OCI-LY7 (cell line): ENCODE results near the gene POLR1D. TPM values are rescaled to one million over a fixed set of nuclear protein-coding genes. Genes with fewer than 3 reads are reported as not detected.
"Not testable (repeated sequence)": the region's sequence is repeated elsewhere in the genome, so short reads cannot be mapped to it uniquely, and the experiment has no call there.

Experiments used
- BruUV-seq: library from RNA; stranded (reverse); fragments of 400-500 nt; replicated peaks from 2 replicates; lab custom pipeline; 2021; lab: Mats Ljungman, UMichigan
- CTCF ChIA-PET: fragments of 300-600 bp; sonication (Branson Sonifier 250); formaldehyde crosslinking; loops from one replicate; lab custom pipeline; 2022; ENCODE audit warnings: antibody characterized with exemption; ENCODE audit not compliant: unreplicated experiment; lab: Charles Lee
- POLR2A ChIA-PET: fragments of 300-600 bp; sonication (Branson Sonifier 250); formaldehyde crosslinking; loops from one replicate; lab custom pipeline; 2022; ENCODE audit warnings: antibody characterized with exemption; lab: Charles Lee
- DNase-seq: peaks from one replicate; pipeline ENCODE4 v3.0.0-alpha.2; 2015; ENCODE audit warnings: low spot score
- H2AFZ ChIP-seq: fragments of 200-600 bp; sonication (generic), shearing (Covaris generic); 2 replicates; pipeline ENCODE4 v1.6.1; 2014; ENCODE audit warnings: mild to moderate bottlenecking, antibody characterized with exemption, low read length, moderate library complexity
- H3K27ac ChIP-seq: fragments of 200-600 bp; sonication (generic); 2 replicates; pipeline ENCODE4 v1.5.1; 2014; ENCODE audit warnings: mixed run types, low read depth, mild to moderate bottlenecking, moderate library complexity, low read length, inconsistent platforms; ENCODE audit not compliant: poor library complexity, severe bottlenecking
- H3K36me3 ChIP-seq: fragments of 200-600 bp; sonication (generic); 2 replicates; pipeline ENCODE4 v1.6.1; 2014; ENCODE audit warnings: mild to moderate bottlenecking, antibody characterized with exemption, low read length, moderate library complexity, mixed read lengths; ENCODE audit not compliant: insufficient read depth
- H3K4me1 ChIP-seq: fragments of 200-600 bp; sonication (generic); 2 replicates; pipeline ENCODE4 v1.5.1; 2014; ENCODE audit warnings: mild to moderate bottlenecking, low read length; ENCODE audit not compliant: insufficient read depth, poor library complexity, severe bottlenecking
- H3K4me2 ChIP-seq: fragments of 200-600 bp; sonication (generic); 2 replicates; pipeline ENCODE4 v1.6.1; 2014; ENCODE audit warnings: mild to moderate bottlenecking, low read length
- H3K4me3 ChIP-seq: fragments of 200-600 bp; sonication (generic); 2 replicates; pipeline ENCODE4 v1.5.1; 2014; ENCODE audit warnings: mild to moderate bottlenecking, low read depth, low read length; ENCODE audit not compliant: poor library complexity, severe bottlenecking
- H3K79me2 ChIP-seq: fragments of 200-600 bp; sonication (generic); 2 replicates; pipeline ENCODE4 v1.6.1; 2016; ENCODE audit warnings: low read depth, mild to moderate bottlenecking, low read length, moderate library complexity, mixed read lengths; ENCODE audit not compliant: insufficient read depth
- H3K9me2 ChIP-seq: fragments of 200-600 bp; sonication (generic); 2 replicates; pipeline ENCODE4 v1.6.1; 2016; ENCODE audit warnings: mild to moderate bottlenecking, low read length, mixed read lengths; ENCODE audit not compliant: insufficient read depth
- H3K9me3 ChIP-seq: fragments of 200-600 bp; sonication (generic); 2 replicates; pipeline ENCODE4 v1.6.1; 2014; ENCODE audit warnings: mild to moderate bottlenecking, mixed run types, low read length, mixed read lengths
- H4K20me1 ChIP-seq: fragments of 200-600 bp; sonication (generic); 2 replicates; pipeline ENCODE4 v1.6.1; 2014; ENCODE audit warnings: mild to moderate bottlenecking, antibody characterized with exemption, low read length, moderate library complexity, mixed read lengths; ENCODE audit not compliant: insufficient read depth
- CTCF ChIP-seq: fragments of 200-600 bp; sonication (generic); conservative IDR thresholded peaks from 2 replicates; pipeline ENCODE4 v1.5.1; 2014; ENCODE audit warnings: mild to moderate bottlenecking, antibody characterized with exemption, low read length, moderate library complexity, mixed read lengths
- EZH2phosphoT487 ChIP-seq: fragments of 200-600 bp; sonication (generic); IDR thresholded peaks from 2 replicates; pipeline ENCODE4 v1.6.1; 2018; ENCODE audit warnings: low read depth, borderline replicate concordance, mild to moderate bottlenecking, mixed run types, antibody characterized with exemption, low read length, moderate library complexity, mixed read lengths
- intact Hi-C: fragments of 100-400 bp; cut with micrococcal nuclease; formaldehyde crosslinking; loops from one replicate; pipeline ENCODE4 v1.10.0; 2022; ENCODE audit not compliant: unreplicated experiment
- total RNA-seq, 2 experiments: library from RNA; depleted of rRNA in 1 of 2; stranded (reverse); fragments of >200 nt in 1 of 2; shearing (Covaris generic) in 1 of 2; gene quantifications; 2 replicates each; pipeline ENCODE4 v1.2.3, GENCODE V29; 2014 to 2022

The POLR1D gene
- total RNA-seq, 2 experiments from 2014 or later = 115 to 174 TPM

GRCh38 chr13:27625839-27626238, 4.1 kb downstream of the POLR1D start:
- no peak for DNase-seq
- ChIA-PET CTCF (no interaction called here), POLR2A (interaction anchor here (1.1 to 1.6 kb wide), 2 partner anchors 13 to 170 kb away, joined by 3 to 5 read pairs; no protein-coding TSS in a partner anchor)
- BruUV-seq = no TSS peak
- Histone ChIP-seq H3K4me3 (no peak overlapping the region), H3K9me2 (no peaks in the 10 kb centered on the region), H4K20me1 (peaks cover 40% of the 10 kb centered on the region), H3K36me3 (peaks cover 80% of the 10 kb centered on the region), H2AFZ (no peak overlapping the region), H3K79me2 (peaks cover 88% of the 10 kb centered on the region), H3K4me2 (peak overlapping the region; percentile 0; the same call in 1 of the 2 replicates), H3K4me1 (peaks cover 20% of the 10 kb centered on the region), H3K27ac (no peak overlapping the region), H3K9me3 (no peaks in the 10 kb centered on the region)
- TF ChIP-seq EZH2phosphoT487 (no peak), CTCF (no peak)
- intact Hi-C loops = no loop called here

DNA sequence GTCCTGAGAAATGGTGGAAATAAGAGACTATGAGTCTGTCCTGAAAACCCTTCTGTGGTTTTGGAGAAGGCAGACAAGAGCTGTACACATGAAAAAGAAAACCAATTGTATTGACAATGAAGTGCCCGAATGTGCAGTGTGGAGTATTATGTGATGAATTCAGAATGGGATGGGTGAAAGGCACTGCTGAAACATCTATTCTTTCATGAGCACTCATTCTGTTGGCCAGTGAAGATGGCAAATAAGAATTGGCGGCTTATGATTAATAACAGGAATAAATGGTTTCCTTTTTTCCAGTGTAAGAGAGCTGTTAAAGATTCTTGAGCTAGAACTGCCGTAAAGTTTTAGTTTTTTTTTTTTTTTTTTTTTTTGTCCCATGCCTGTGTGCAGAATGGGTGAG, 5.7 kb downstream of the POLR1D start:
- POLR2A ChIA-PET = interaction anchor here (0.6 to 0.9 kb wide), 3 partner anchors 12 to 1991 kb away, joined by 3 read pairs; no protein-coding TSS in a partner anchor
- H3K4me3 ChIP-seq = no peak overlapping the region
- peaks cover 95% of the 10 kb centered on the region for H3K36me3 ChIP-seq
- no peak overlapping the region for H2AFZ ChIP-seq
- no peak overlapping the region for H3K27ac ChIP-seq
- peaks cover 20% of the 10 kb centered on the region for H3K4me1 ChIP-seq
- TF ChIP-seq CTCF (no peak), EZH2phosphoT487 (no peak)
- DNase-seq = no peak
- H4K20me1 ChIP-seq = peaks cover 38% of the 10 kb centered on the region
- H3K9me2 ChIP-seq = no peaks in the 10 kb centered on the region
- no peak overlapping the region for H3K4me2 ChIP-seq
- no peaks in the 10 kb centered on the region for H3K9me3 ChIP-seq
- H3K79me2 ChIP-seq = peaks cover 96% of the 10 kb centered on the region
- intact Hi-C loops = no loop called here
- no TSS peak for BruUV-seq
- CTCF ChIA-PET = no interaction called here

DNA sequence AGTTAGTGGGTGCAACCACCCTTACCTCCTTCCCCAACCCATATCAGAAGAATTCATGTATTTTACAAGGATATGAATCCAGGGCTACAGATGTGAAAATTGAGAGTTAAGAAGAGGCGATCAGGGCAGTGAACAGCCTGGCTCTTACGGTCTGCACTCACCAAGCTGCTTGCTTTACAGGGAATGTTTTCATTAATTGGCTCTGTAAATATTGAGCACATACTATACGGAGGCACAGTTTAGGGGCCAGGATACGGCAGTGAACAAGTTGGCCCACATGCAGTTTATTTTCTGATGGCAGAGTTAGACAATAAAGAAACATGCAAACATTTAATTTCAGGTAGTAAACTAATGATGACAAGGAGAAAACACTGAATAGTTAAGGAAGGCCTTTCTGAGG, 6.4 kb downstream of the POLR1D start:
- Histone ChIP-seq H2AFZ (no peak overlapping the region), H3K27ac (no peak overlapping the region), H4K20me1 (peaks cover 31% of the 10 kb centered on the region), H3K79me2 (peaks cover 89% of the 10 kb centered on the region), H3K4me1 (peaks cover 14% of the 10 kb centered on the region), H3K9me3 (no peaks in the 10 kb centered on the region), H3K4me2 (no peak overlapping the region), H3K36me3 (peaks cover 94% of the 10 kb centered on the region), H3K9me2 (no peaks in the 10 kb centered on the region), H3K4me3 (no peak overlapping the region)
- intact Hi-C loops = no loop called here
- POLR2A ChIA-PET = interaction anchor here (0.7 to 0.9 kb wide), 2 partner anchors 11 to 124 kb away, joined by 3 read pairs; no protein-coding TSS in a partner anchor
- no peak for DNase-seq
- TF ChIP-seq CTCF = no peak
- CTCF ChIA-PET = no interaction called here
- no TSS peak for BruUV-seq

GRCh38 chr13:27628766-27629165, 7.1 kb downstream of the POLR1D start:
- Histone ChIP-seq H3K79me2 (peaks cover 87% of the 10 kb centered on the region), H4K20me1 (peaks cover 24% of the 10 kb centered on the region), H3K36me3 (peaks cover 93% of the 10 kb centered on the region)
- H2AFZ ChIP-seq, H3K9me3 ChIP-seq, H3K27ac ChIP-seq, H3K9me2 ChIP-seq, CTCF ChIA-PET, intact Hi-C loops, H3K4me3 ChIP-seq, H3K4me1 ChIP-seq, H3K4me2 ChIP-seq, BruUV-seq, DNase-seq: not testable (repeated sequence)
- POLR2A ChIA-PET = interaction anchor here (0.7 to 1.6 kb wide), 4 partner anchors 11 to 125 kb away, joined by 3 to 6 read pairs (median 3); no protein-coding TSS in a partner anchor
